ENCODE measurements around the gene SPTBN1. TPM values are rescaled to one million over a fixed set of nuclear protein-coding genes. Genes with fewer than 3 reads are reported as not detected.
A peak's percentile ranks its signal among the peaks of the same experiment; 100 is the strongest.

Gene SPTBN1
- total and polyA plus RNA-seq, 2 of the 13 experiments (the other 11 are each of a cell fraction or from before 2014, with no cell fraction given), result 123 to 299 TPM

- TF ChIP-seq ZBTB43 (CRISPR knock-in tag; conservative IDR thresholded peaks at IDR 0.05) (no peak), RORA (CRISPR knock-in tag; IDR thresholded peaks at IDR 0.05) (no peak), FOXM1 (CRISPR knock-in tag; IDR thresholded peaks at IDR 0.05) (no peak), ZFX (CRISPR knock-in tag; IDR thresholded peaks at IDR 0.05; ENCODE audit: low read depth) (peak; percentile 42), SP5 (CRISPR knock-in tag; IDR thresholded peaks at IDR 0.05; ENCODE audit: borderline replicate concordance, low read depth) (peak; percentile 25; the same call in 1 of the 2 replicates), ISL2 (CRISPR knock-in tag; IDR thresholded peaks at IDR 0.05) (peak; percentile 71), TRAFD1 (CRISPR knock-in tag; IDR thresholded peaks at IDR 0.05; ENCODE audit: borderline replicate concordance) (no peak), ARNT (IDR thresholded peaks at IDR 0.05) (no peak), HNRNPL (IDR thresholded peaks at IDR 0.05; ENCODE audit: low read depth, low read length) (no peak), MATR3 (CRISPR knock-in tag; IDR thresholded peaks at IDR 0.05) (no peak), ZBTB7B (CRISPR knock-in tag; IDR thresholded peaks at IDR 0.05) (0 out of 2 replicates have a peak, but pooled peaks have one; percentile 43), SNAPC2 (CRISPR knock-in tag; IDR thresholded peaks at IDR 0.05) (no peak), FOXA3 (CRISPR knock-in tag; IDR thresholded peaks at IDR 0.05) (peak; percentile 63), NR2F2 (IDR thresholded peaks at IDR 0.05; ENCODE audit: borderline replicate concordance, low read depth) (no peak), ZNF30 (CRISPR knock-in tag; IDR thresholded peaks at IDR 0.05) (no peak), KDM6A (CRISPR knock-in tag; IDR thresholded peaks at IDR 0.05; ENCODE audit: low read depth) (peak; percentile 52; the same call in 1 of the 2 replicates), HNRNPH1 (optimal IDR thresholded peaks at IDR 0.05; ENCODE audit: low read depth, low read length) (no peak), ZBTB25 (CRISPR knock-in tag; IDR thresholded peaks at IDR 0.05) (no peak)
These were observed 9.5 kb upstream of the SPTBN1 start (continued) for GRCh38 chr2:54446625-54447024.
